SK-N-SH (cell line): Measurements from ENCODE around the gene BNC2. TPM values are rescaled to one million over a fixed set of nuclear protein-coding genes. Genes with fewer than 3 reads are reported as not detected.
A peak's percentile ranks its signal among the peaks of the same experiment; 100 is the strongest.

Experiments used
- CTCF ChIA-PET: fragments of 300-600, 350-600 bp; formaldehyde crosslinking; extraction: SDS; loops from one replicate; lab custom pipeline; 2021; lab: Yijun Ruan, JAX
- POLR2A ChIA-PET: fragments of 350-600 bp; sonication (Branson Sonifier 250); formaldehyde crosslinking; extraction: SDS; loops from one replicate; lab custom pipeline; 2020; ENCODE audit warnings: antibody characterized with exemption, inconsistent platforms; lab: Yijun Ruan, JAX
- DNase-seq: peaks from one replicate; pipeline ENCODE4 v3.0.0; 2012
- H2AFZ ChIP-seq: fragments of 200-600 bp; sonication (generic); 2 replicates; pipeline ENCODE4 v1.8.1; 2016; ENCODE audit warnings: antibody characterized with exemption, mild to moderate bottlenecking, low read depth
- H3F3A ChIP-seq: fragments of 200-600 bp; sonication (generic); replicated peaks from 2 replicates; pipeline ENCODE3; 2016; ENCODE audit warnings: antibody characterized with exemption, mild to moderate bottlenecking; ENCODE audit not compliant: insufficient read depth
- H3K27ac ChIP-seq, 2 experiments: fragments of 200-500 bp in 1 of 2; fragments of 200-600 bp in 1 of 2; sonication (Bioruptor generic) in 1 of 2; sonication (generic), shearing (Covaris generic) in 1 of 2; 2 replicates each; pipeline versions ENCODE4 v1.5.1 to v1.6.1; 2014 to 2016; ENCODE audit warnings: low read depth in 2 of 2, inconsistent platforms in 1 of 2, low read length in 1 of 2, mild to moderate bottlenecking in 1 of 2, mixed read lengths in 1 of 2
- H3K27me3 ChIP-seq: fragments of 200-600 bp; sonication (generic), shearing (Covaris generic); 2 replicates; pipeline ENCODE4 v1.6.1; 2016; ENCODE audit warnings: mixed run types; ENCODE audit not compliant: insufficient read depth
- H3K36me3 ChIP-seq, 2 experiments: fragments of 200-500 bp in 1 of 2; fragments of 200-600 bp in 1 of 2; sonication (Bioruptor generic) in 1 of 2; sonication (generic) in 1 of 2; replicated peaks in 1 of 2; 2 replicates each; pipeline versions ENCODE3 to v1.5.1; 2014 to 2016; ENCODE audit warnings: low read length in 1 of 2, mild to moderate bottlenecking in 1 of 2; ENCODE audit not compliant: insufficient read depth in 2 of 2, control insufficient read depth in 1 of 2
- H3K4me1 ChIP-seq, 2 experiments: fragments of 200-500 bp in 1 of 2; fragments of 200-600 bp in 1 of 2; sonication (Bioruptor generic) in 1 of 2; sonication (generic), shearing (Covaris generic) in 1 of 2; 2 replicates each; pipeline versions ENCODE4 v1.5.1 to v1.6.1; 2014 to 2016; ENCODE audit warnings: low read depth in 1 of 2, low read length in 1 of 2, mixed run types in 1 of 2; ENCODE audit not compliant: insufficient read depth in 2 of 2, control insufficient read depth in 1 of 2
- H3K4me2 ChIP-seq: fragments of 200-600 bp; sonication (generic), shearing (Covaris generic); 2 replicates; pipeline ENCODE4 v1.6.1; 2017; ENCODE audit warnings: mixed run types
- H3K4me3 ChIP-seq, 2 experiments: fragments of 200-500 bp in 1 of 2; fragments of 200-600 bp in 1 of 2; sonication (Bioruptor generic) in 1 of 2; sonication (generic), shearing (Covaris generic) in 1 of 2; 2 replicates each; pipeline versions ENCODE4 v1.5.1 to v1.8.1; 2014 to 2016; ENCODE audit warnings: low read depth in 2 of 2, inconsistent platforms in 1 of 2, low read length in 1 of 2, mild to moderate bottlenecking in 1 of 2, mixed read lengths in 1 of 2, moderate library complexity in 1 of 2
- H3K79me2 ChIP-seq: fragments of 200-600 bp; sonication (generic); 2 replicates; pipeline ENCODE4 v1.8.1; 2017; ENCODE audit warnings: mild to moderate bottlenecking; ENCODE audit not compliant: insufficient read depth
- H3K9ac ChIP-seq: fragments of 200-600 bp; sonication (generic); 2 replicates; pipeline ENCODE4 v1.6.1; 2017; ENCODE audit warnings: mixed run types
- H3K9me2 ChIP-seq: fragments of 200-600 bp; sonication (generic); 2 replicates; pipeline ENCODE4 v1.6.1; 2017; ENCODE audit warnings: mixed run types
- H3K9me3 ChIP-seq: fragments of 200-600 bp; sonication (generic); 2 replicates; pipeline ENCODE4 v1.6.1; 2017; ENCODE audit warnings: mixed run types, mild to moderate bottlenecking, moderate library complexity
- H4K20me1 ChIP-seq: fragments of 200-600 bp; sonication (generic); 2 replicates; pipeline ENCODE4 v1.6.1; 2017; ENCODE audit warnings: mild to moderate bottlenecking, mixed run types; ENCODE audit not compliant: insufficient read depth
- FOXM1 ChIP-seq: IDR thresholded peaks from 2 replicates; pipeline ENCODE4 v1.4.0; 2012; ENCODE audit warnings: low read depth, mild to moderate bottlenecking
- GABPA ChIP-seq: IDR thresholded peaks from 2 replicates; pipeline ENCODE4 v1.4.0; 2012; ENCODE audit warnings: low read depth, mild to moderate bottlenecking
- GATA2 ChIP-seq: sonication (generic); formaldehyde crosslinking; IDR thresholded peaks from 2 replicates; pipeline ENCODE4 v1.5.0; 2020; ENCODE audit warnings: mild to moderate bottlenecking, missing genetic modification reagents
- MEF2A ChIP-seq: IDR thresholded peaks from 2 replicates; pipeline ENCODE4 v1.4.0; 2012; ENCODE audit warnings: low read depth, borderline replicate concordance
- MXI1 ChIP-seq: IDR thresholded peaks from 2 replicates; pipeline ENCODE4 v1.6.1; 2012; ENCODE audit warnings: mild to moderate bottlenecking, low read depth, low read length, improper control_type of control experiment
- POLR2AphosphoS5 ChIP-seq: IDR thresholded peaks from 2 replicates; pipeline ENCODE4 v1.6.1; 2012; ENCODE audit warnings: low read depth, low read length
- RFX5 ChIP-seq: IDR thresholded peaks from 2 replicates; pipeline ENCODE4 v1.6.1; 2012; ENCODE audit warnings: mild to moderate bottlenecking, improper control_type of control experiment, low read length
- RXRA ChIP-seq: IDR thresholded peaks from 2 replicates; pipeline ENCODE4 v1.4.0; 2012; ENCODE audit warnings: low read depth, mild to moderate bottlenecking, borderline replicate concordance
- TAF1 ChIP-seq: IDR thresholded peaks from 2 replicates; pipeline ENCODE4 v1.6.1; 2012; ENCODE audit warnings: low read depth, mild to moderate bottlenecking, low read length, moderate library complexity, borderline replicate concordance
- TEAD4 ChIP-seq: IDR thresholded peaks from 2 replicates; pipeline ENCODE4 v1.4.0; 2012; ENCODE audit warnings: mild to moderate bottlenecking, borderline replicate concordance; ENCODE audit not compliant: insufficient read depth
- WGBS: methylation state at CpG from one replicate; pipeline ENCODE4 v1.1.6; 2017; ENCODE audit warnings: low lambda C conversion rate; 5-methylcytosine and 5-hydroxymethylcytosine counted together
- polyA plus RNA-seq, 3 experiments: library from polyadenylated mRNA; depleted of rRNA; stranded (reverse); fragments of >200 nt; gene quantifications; 2 replicates each; pipeline ENCODE4 v1.2.3, GENCODE V29; 2012
- TF ChIP-seq, protein P1 (sequence below): IDR thresholded peaks from 2 replicates; pipeline ENCODE4 v1.4.0; 2012; ENCODE audit warnings: low read depth
- TF ChIP-seq, protein P2 (sequence below): fragments of 150-350 bp; IDR thresholded peaks from 2 replicates; pipeline ENCODE4 v1.6.1; 2016; ENCODE audit warnings: mild to moderate bottlenecking, low read depth, low read length
- TF ChIP-seq, protein P3 (sequence below): IDR thresholded peaks from 2 replicates; pipeline ENCODE4; 2012
- TF ChIP-seq, protein P4 (sequence below): fragments of 200-600 bp; sonication (generic); IDR thresholded peaks from 2 replicates; pipeline ENCODE4 v1.6.1; 2017; ENCODE audit warnings: antibody characterized with exemption, mild to moderate bottlenecking, moderate library complexity

Gene BNC2, protein sequence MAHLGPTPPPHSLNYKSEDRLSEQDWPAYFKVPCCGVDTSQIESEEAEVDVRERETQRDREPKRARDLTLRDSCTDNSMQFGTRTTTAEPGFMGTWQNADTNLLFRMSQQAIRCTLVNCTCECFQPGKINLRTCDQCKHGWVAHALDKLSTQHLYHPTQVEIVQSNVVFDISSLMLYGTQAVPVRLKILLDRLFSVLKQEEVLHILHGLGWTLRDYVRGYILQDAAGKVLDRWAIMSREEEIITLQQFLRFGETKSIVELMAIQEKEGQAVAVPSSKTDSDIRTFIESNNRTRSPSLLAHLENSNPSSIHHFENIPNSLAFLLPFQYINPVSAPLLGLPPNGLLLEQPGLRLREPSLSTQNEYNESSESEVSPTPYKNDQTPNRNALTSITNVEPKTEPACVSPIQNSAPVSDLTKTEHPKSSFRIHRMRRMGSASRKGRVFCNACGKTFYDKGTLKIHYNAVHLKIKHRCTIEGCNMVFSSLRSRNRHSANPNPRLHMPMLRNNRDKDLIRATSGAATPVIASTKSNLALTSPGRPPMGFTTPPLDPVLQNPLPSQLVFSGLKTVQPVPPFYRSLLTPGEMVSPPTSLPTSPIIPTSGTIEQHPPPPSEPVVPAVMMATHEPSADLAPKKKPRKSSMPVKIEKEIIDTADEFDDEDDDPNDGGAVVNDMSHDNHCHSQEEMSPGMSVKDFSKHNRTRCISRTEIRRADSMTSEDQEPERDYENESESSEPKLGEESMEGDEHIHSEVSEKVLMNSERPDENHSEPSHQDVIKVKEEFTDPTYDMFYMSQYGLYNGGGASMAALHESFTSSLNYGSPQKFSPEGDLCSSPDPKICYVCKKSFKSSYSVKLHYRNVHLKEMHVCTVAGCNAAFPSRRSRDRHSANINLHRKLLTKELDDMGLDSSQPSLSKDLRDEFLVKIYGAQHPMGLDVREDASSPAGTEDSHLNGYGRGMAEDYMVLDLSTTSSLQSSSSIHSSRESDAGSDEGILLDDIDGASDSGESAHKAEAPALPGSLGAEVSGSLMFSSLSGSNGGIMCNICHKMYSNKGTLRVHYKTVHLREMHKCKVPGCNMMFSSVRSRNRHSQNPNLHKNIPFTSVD
- polyA plus RNA-seq (2012; rRNA removed) = 8.8 and 9.6 TPM in 2 replicates
- 6.6 and 7.3 TPM in 2 replicates for polyA plus RNA-seq (2012; cell fraction: cytosol; rRNA removed)
- polyA plus RNA-seq (2012; cell fraction: nucleus; rRNA removed) = 13.2 and 19.0 TPM in 2 replicates

DNA sequence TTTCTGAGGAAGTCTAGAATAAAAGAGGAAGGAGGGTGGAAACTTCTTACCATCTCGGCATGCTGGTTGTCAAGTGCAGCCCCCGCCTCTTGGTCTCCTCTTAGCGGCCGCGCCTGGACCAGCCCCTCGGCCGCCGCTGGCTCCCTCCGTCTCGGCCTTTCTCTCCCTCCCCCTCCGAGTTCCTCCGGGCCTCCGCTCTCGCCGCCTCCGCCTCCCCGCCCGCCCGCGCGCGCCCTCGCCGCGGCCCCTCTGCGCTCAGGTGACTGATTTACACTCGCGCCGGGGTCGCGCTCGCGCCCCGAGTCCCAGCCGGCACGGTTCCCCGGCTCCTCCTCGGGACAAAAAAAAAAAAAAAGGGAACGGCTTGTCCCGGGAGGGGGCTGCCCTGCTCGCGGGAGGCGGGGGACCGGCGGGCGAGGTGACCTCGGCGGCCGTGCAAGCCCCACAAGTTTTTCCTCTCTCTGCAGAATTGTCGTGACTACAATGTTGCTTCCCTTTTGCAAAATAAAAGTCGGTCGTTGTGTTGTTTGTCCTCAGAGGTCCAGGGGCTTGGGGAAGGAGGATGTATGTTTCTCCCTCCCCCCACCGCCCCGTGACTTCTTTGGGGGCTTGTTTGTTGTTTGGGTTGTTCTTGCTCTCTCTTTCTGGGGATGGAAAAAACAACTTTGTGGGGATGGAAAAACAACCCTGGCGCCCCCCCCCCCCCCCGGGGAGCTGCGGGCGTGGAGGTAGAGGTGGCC is at the start of gene BNC2:
TSS of gene BNC2 (minus strand) at position 75 of the 740 bp plus-strand sequence. CDS start at position 53, 22 bp downstream.
- peak within 1 kb of the TSS; percentile 98 for H3K4me2 ChIP-seq
- H2AFZ ChIP-seq = peak within 1 kb of the TSS; percentile 89
- ChIA-PET POLR2A (no interaction called here), CTCF (interaction anchor here (0.8 to 1.1 kb wide), 2 partner anchors 44 to 455 kb away, joined by 4 to 5 read pairs; no protein-coding TSS in a partner anchor)
- no peaks in the 10 kb centered on the region for H3K36me3 ChIP-seq
- DNase-seq = peak; percentile 84
- H3K9me2 ChIP-seq = no peaks in the 10 kb centered on the region
- H4K20me1 ChIP-seq = no peaks in the 10 kb centered on the region
- peak within 1 kb of the TSS; percentile 87 for H3K9ac ChIP-seq
- H3K4me1 ChIP-seq = peaks cover 2 to 5% of the 10 kb centered on the region in 2 experiments; a peak in 3 of 4 replicates
- WGBS = under 1% methylated on average over 51 of the region's 58 CpGs
- H3K27ac ChIP-seq = peak within 1 kb of the TSS; percentile 47 to 80
- H3K27me3 ChIP-seq = no peaks in the 10 kb centered on the region
- no peaks in the 10 kb centered on the region for H3K9me3 ChIP-seq
- peak within 1 kb of the TSS; percentile 75 to 85 for H3K4me3 ChIP-seq
- H3K79me2 ChIP-seq = peaks cover 44% of the 10 kb centered on the region
- peaks cover 34% of the 10 kb centered on the region for H3F3A ChIP-seq
- TF ChIP-seq RFX5 (no peak), MXI1 (0 out of 2 replicates have a peak, but pooled peaks have one; percentile 4), RXRA (no peak), TAF1 (peak; percentile 67; the same call in 1 of the 2 replicates), GATA2 (no peak), MEF2A (no peak), FOXM1 (no peak), GABPA (no peak), POLR2AphosphoS5 (no peak), TEAD4 (no peak)
- TF ChIP-seq, protein P1, sequence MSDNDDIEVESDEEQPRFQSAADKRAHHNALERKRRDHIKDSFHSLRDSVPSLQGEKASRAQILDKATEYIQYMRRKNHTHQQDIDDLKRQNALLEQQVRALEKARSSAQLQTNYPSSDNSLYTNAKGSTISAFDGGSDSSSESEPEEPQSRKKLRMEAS = peak; percentile 10; the same call in 1 of the 2 replicates
- TF ChIP-seq, protein P2, sequence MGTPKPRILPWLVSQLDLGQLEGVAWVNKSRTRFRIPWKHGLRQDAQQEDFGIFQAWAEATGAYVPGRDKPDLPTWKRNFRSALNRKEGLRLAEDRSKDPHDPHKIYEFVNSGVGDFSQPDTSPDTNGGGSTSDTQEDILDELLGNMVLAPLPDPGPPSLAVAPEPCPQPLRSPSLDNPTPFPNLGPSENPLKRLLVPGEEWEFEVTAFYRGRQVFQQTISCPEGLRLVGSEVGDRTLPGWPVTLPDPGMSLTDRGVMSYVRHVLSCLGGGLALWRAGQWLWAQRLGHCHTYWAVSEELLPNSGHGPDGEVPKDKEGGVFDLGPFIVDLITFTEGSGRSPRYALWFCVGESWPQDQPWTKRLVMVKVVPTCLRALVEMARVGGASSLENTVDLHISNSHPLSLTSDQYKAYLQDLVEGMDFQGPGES = no peak
- TF ChIP-seq, protein P3, sequence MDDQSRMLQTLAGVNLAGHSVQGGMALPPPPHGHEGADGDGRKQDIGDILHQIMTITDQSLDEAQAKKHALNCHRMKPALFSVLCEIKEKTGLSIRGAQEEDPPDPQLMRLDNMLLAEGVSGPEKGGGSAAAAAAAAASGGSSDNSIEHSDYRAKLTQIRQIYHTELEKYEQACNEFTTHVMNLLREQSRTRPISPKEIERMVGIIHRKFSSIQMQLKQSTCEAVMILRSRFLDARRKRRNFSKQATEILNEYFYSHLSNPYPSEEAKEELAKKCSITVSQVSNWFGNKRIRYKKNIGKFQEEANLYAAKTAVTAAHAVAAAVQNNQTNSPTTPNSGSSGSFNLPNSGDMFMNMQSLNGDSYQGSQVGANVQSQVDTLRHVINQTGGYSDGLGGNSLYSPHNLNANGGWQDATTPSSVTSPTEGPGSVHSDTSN = no peak
- TF ChIP-seq, protein P4, sequence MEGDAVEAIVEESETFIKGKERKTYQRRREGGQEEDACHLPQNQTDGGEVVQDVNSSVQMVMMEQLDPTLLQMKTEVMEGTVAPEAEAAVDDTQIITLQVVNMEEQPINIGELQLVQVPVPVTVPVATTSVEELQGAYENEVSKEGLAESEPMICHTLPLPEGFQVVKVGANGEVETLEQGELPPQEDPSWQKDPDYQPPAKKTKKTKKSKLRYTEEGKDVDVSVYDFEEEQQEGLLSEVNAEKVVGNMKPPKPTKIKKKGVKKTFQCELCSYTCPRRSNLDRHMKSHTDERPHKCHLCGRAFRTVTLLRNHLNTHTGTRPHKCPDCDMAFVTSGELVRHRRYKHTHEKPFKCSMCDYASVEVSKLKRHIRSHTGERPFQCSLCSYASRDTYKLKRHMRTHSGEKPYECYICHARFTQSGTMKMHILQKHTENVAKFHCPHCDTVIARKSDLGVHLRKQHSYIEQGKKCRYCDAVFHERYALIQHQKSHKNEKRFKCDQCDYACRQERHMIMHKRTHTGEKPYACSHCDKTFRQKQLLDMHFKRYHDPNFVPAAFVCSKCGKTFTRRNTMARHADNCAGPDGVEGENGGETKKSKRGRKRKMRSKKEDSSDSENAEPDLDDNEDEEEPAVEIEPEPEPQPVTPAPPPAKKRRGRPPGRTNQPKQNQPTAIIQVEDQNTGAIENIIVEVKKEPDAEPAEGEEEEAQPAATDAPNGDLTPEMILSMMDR = peak; percentile 26; the same call in 1 of the 2 replicates
